ENCODE data around the gene BCAS1. TPM values are rescaled to one million over a fixed set of nuclear protein-coding genes. Genes with fewer than 3 reads are reported as not detected.

BCAS1 gene
- total and polyA plus RNA-seq, 3 donors from 2014 or later, result 2.4 to 8.8 (median 3.3) TPM

GRCh38 chr20:54093423-54094267 lies 23.3 kb upstream of the BCAS1 start:
- no peak overlapping the region for H3K27ac ChIP-seq
- H3K27me3 ChIP-seq, result no peaks in the 10 kb centered on the region
- DNase-seq, result no peak
- 37 to 44% methylated on average over 9 of the region's 9 CpGs for WGBS, 2 donors
- intact Hi-C loops (cut with DNase I; ENCODE audit: low total_unique reads), result loop anchor here (10.0 kb wide), 1 partner anchor 551 kb away; no protein-coding TSS in a partner anchor
- TF ChIP-seq CTCF (IDR thresholded peaks at IDR 0.05) (no peak), POLR2A (IDR thresholded peaks at IDR 0.05) (no peak)
- H3K4me3 ChIP-seq, result no peak overlapping the region
- no peaks in the 10 kb centered on the region for H3K4me1 ChIP-seq
- H3K9me3 ChIP-seq, result no peaks in the 10 kb centered on the region
- no peaks in the 10 kb centered on the region for H3K36me3 ChIP-seq (ENCODE audit: low read depth, missing control alignments)

GRCh38 chr20:54092021-54092420 lies 21.6 kb upstream of the BCAS1 start:
- no peak overlapping the region for H3K4me3 ChIP-seq
- no peaks in the 10 kb centered on the region for H3K9me3 ChIP-seq
- TF ChIP-seq POLR2A (IDR thresholded peaks at IDR 0.05), result no peak
- no peak for TF ChIP-seq CTCF (IDR thresholded peaks at IDR 0.05)
- H3K27ac ChIP-seq, result no peak overlapping the region
- H3K27me3 ChIP-seq, result no peaks in the 10 kb centered on the region
- H3K36me3 ChIP-seq (ENCODE audit: low read depth, missing control alignments), result no peaks in the 10 kb centered on the region
- 65 to 73% methylated on average over 2 of the region's 2 CpGs for WGBS, 2 donors
- intact Hi-C loops (cut with DNase I; ENCODE audit: low total_unique reads), result loop anchor here (10.0 kb wide), 1 partner anchor 553 kb away; no protein-coding TSS in a partner anchor
- no peak for DNase-seq
- H3K4me1 ChIP-seq, result no peaks in the 10 kb centered on the region

- Histone ChIP-seq H3K4me3 (no peak overlapping the region), H3K27me3 (no peaks in the 10 kb centered on the region), H3K9me3 (no peaks in the 10 kb centered on the region), H3K36me3 (ENCODE audit: low read depth, missing control alignments) (no peaks in the 10 kb centered on the region), H3K4me1 (no peaks in the 10 kb centered on the region), H3K27ac (no peak overlapping the region)
- DNase-seq, result no peak
- TF ChIP-seq CTCF (IDR thresholded peaks at IDR 0.05) (no peak), POLR2A (IDR thresholded peaks at IDR 0.05) (no peak)
- 79 to 90% methylated on average over 6 of the region's 6 CpGs for WGBS, 2 donors
- intact Hi-C loops (cut with DNase I; ENCODE audit: low total_unique reads), result loop anchor here (10.0 kb wide), 1 partner anchor 554 kb away; no protein-coding TSS in a partner anchor
Observed at GRCh38 chr20:54091120-54091480, 20.7 kb upstream of the BCAS1 start.

- H3K4me1 ChIP-seq, result no peaks in the 10 kb centered on the region
- intact Hi-C loops (cut with DNase I; ENCODE audit: low total_unique reads), result loop anchor here (10.0 kb wide), 1 partner anchor 554 kb away; no protein-coding TSS in a partner anchor
- TF ChIP-seq CTCF (IDR thresholded peaks at IDR 0.05) (no peak), POLR2A (IDR thresholded peaks at IDR 0.05) (no peak)
- H3K36me3 ChIP-seq (ENCODE audit: low read depth, missing control alignments), result no peaks in the 10 kb centered on the region
- 67 to 73% methylated on average over 6 of the region's 6 CpGs for WGBS, 2 donors
- no peak overlapping the region for H3K4me3 ChIP-seq
- no peak overlapping the region for H3K27ac ChIP-seq
- no peaks in the 10 kb centered on the region for H3K9me3 ChIP-seq
- no peaks in the 10 kb centered on the region for H3K27me3 ChIP-seq
- DNase-seq, result no peak
Observed at GRCh38 chr20:54090230-54091119, 20.1 kb upstream of the BCAS1 start.
